ENCODE measurements around the gene GTPBP1. TPM values are rescaled to one million over a fixed set of nuclear protein-coding genes. Genes with fewer than 3 reads are reported as not detected.
A peak's percentile ranks its signal among the peaks of the same experiment; 100 is the strongest.

Gene GTPBP1
- total and polyA plus RNA-seq, 2 of the 13 experiments (the other 11 are each of a cell fraction or from before 2014, with no cell fraction given): 22.3 to 27.0 TPM

GRCh38 chr22:38681582-38682335 is 24.0 kb upstream of the GTPBP1 start, which contains the start of gene TOMM22 (continued):
- TF ChIP-seq ZNF318 (CRISPR knock-in tag; IDR thresholded peaks at IDR 0.05): no peak
- TF ChIP-seq ZNF781 (CRISPR knock-in tag; IDR thresholded peaks at IDR 0.05; ENCODE audit: borderline replicate concordance, not compliant biosample characterization): peak; percentile 56
- TF ChIP-seq ZNF576 (CRISPR knock-in tag; IDR thresholded peaks at IDR 0.05): peak; percentile 80; the same call in 1 of the 2 replicates
- 0 out of 2 replicates have a peak, but pooled peaks have one; percentile 39 for TF ChIP-seq XBP1 (CRISPR knock-in tag; IDR thresholded peaks at IDR 0.05)
- no peak for TF ChIP-seq ARNTL (CRISPR knock-in tag; IDR thresholded peaks at IDR 0.05)
- TF ChIP-seq HMG20B (CRISPR knock-in tag; conservative IDR thresholded peaks at IDR 0.05): peak; percentile 84
- TF ChIP-seq KDM2A (CRISPR knock-in tag; IDR thresholded peaks at IDR 0.05; ENCODE audit: borderline replicate concordance, low read depth): peak; percentile 95
- no peak for TF ChIP-seq ZNF468 (CRISPR knock-in tag; IDR thresholded peaks at IDR 0.05)
- no peak for TF ChIP-seq ZNF326 (CRISPR knock-in tag; IDR thresholded peaks at IDR 0.05; ENCODE audit: borderline replicate concordance)
- TF ChIP-seq TFDP1 (CRISPR knock-in tag; IDR thresholded peaks at IDR 0.05; ENCODE audit: borderline replicate concordance): peak; percentile 50; the same call in 1 of the 2 replicates
- TF ChIP-seq E2F1 (CRISPR knock-in tag; IDR thresholded peaks at IDR 0.05): peak; percentile 73; the same call in 1 of the 2 replicates
- peak; percentile 85; the same call in 1 of the 2 replicates for TF ChIP-seq ZNF749 (CRISPR knock-in tag; IDR thresholded peaks at IDR 0.05; ENCODE audit: borderline replicate concordance)
- no peak for TF ChIP-seq EHMT2 (IDR thresholded peaks at IDR 0.05; ENCODE audit: borderline replicate concordance, low read depth, low read length)
- peak; percentile 82; the same call in 1 of the 2 replicates for TF ChIP-seq ZNF615 (CRISPR knock-in tag; IDR thresholded peaks at IDR 0.05; ENCODE audit: borderline replicate concordance)
- TF ChIP-seq ZNF800 (CRISPR knock-in tag; IDR thresholded peaks at IDR 0.05): no peak; the same call in 1 of the 2 replicates
